IMR-90 (cell line): Measurements from ENCODE around the gene FAT2. TPM values are rescaled to one million over a fixed set of nuclear protein-coding genes. Genes with fewer than 3 reads are reported as not detected.

Experiments
- ATAC-seq: fragments of 200-7000 bp; cut with Tn5 transposase; 2 replicates; pipeline ENCODE4 v1.9.1; 2020; ENCODE audit warnings: low read depth, mild to moderate bottlenecking, moderate library complexity
- BruUV-seq: library from RNA; stranded (reverse); fragments of 400-500 nt; replicated peaks from 2 replicates; lab custom pipeline; 2021; lab: Mats Ljungman, UMichigan
- CTCF ChIA-PET: fragments of 300-600 bp; formaldehyde crosslinking; extraction: SDS; loops from one replicate; lab custom pipeline; 2021; ENCODE audit warnings: antibody characterized with exemption; lab: Yijun Ruan, JAX
- POLR2A ChIA-PET: fragments of 300-600 bp; sonication (Branson Sonifier 250); formaldehyde crosslinking; loops from one replicate; lab custom pipeline; 2022; ENCODE audit warnings: antibody characterized with exemption; ENCODE audit not compliant: unreplicated experiment; lab: Charles Lee
- DNase-seq: peaks from one replicate; pipeline ENCODE4 v3.0.0; 2013
- H2AFZ ChIP-seq: replicated peaks from 2 replicates; pipeline ENCODE3; 2013; ENCODE audit warnings: low read length, mild to moderate bottlenecking; ENCODE audit not compliant: poor library complexity
- H2AK5ac ChIP-seq: 2 replicates; pipeline ENCODE4 v1.6.1; 2013; ENCODE audit warnings: low read depth, low read length, inconsistent platforms
- H2AK9ac ChIP-seq: replicated peaks from 2 replicates; pipeline ENCODE3; 2013; ENCODE audit warnings: mild to moderate bottlenecking, low read depth, low read length, moderate library complexity; ENCODE audit not compliant: poor library complexity
- H2BK120ac ChIP-seq: 2 replicates; pipeline ENCODE4 v1.6.1; 2013; ENCODE audit warnings: low read depth, low read length, inconsistent platforms
- H2BK15ac ChIP-seq: 3 replicates; pipeline ENCODE4 v1.6.1; 2013; ENCODE audit warnings: low read depth, low read length, inconsistent platforms
- H2BK20ac ChIP-seq: 2 replicates; pipeline ENCODE4 v1.6.1; 2013; ENCODE audit warnings: low read depth, mild to moderate bottlenecking, inconsistent platforms, low read length, moderate library complexity
- H2BK5ac ChIP-seq: 2 replicates; pipeline ENCODE4 v1.6.1; 2013; ENCODE audit warnings: mild to moderate bottlenecking, low read depth, low read length, inconsistent platforms; ENCODE audit not compliant: poor library complexity, severe bottlenecking
- H3K14ac ChIP-seq: replicated peaks from 2 replicates; pipeline ENCODE4 v1.6.1; 2013; ENCODE audit warnings: low read depth, low read length, inconsistent platforms
- H3K18ac ChIP-seq: 2 replicates; pipeline ENCODE4 v1.6.1; 2013; ENCODE audit warnings: low read depth, low read length, control low read depth
- H3K23ac ChIP-seq: 2 replicates; pipeline ENCODE4 v1.6.1; 2013; ENCODE audit warnings: low read depth, low read length, inconsistent platforms
- H3K27ac ChIP-seq: 2 replicates; pipeline ENCODE4 v1.5.1; 2013; ENCODE audit warnings: mild to moderate bottlenecking, control low read depth, low read length; ENCODE audit not compliant: insufficient read depth
- H3K27me3 ChIP-seq: 2 replicates; pipeline ENCODE4 v1.6.1; 2013; ENCODE audit warnings: low read length; ENCODE audit not compliant: control insufficient read depth, insufficient read depth
- H3K36me3 ChIP-seq: 2 replicates; pipeline ENCODE4 v1.6.1; 2013; ENCODE audit warnings: low read length, mixed read lengths; ENCODE audit not compliant: control insufficient read depth, insufficient read depth
- H3K4ac ChIP-seq: 2 replicates; pipeline ENCODE4 v1.6.1; 2013; ENCODE audit warnings: low read depth, low read length, inconsistent platforms
- H3K4me1 ChIP-seq: 2 replicates; pipeline ENCODE4 v1.6.1; 2013; ENCODE audit warnings: low read length, mixed read lengths; ENCODE audit not compliant: control insufficient read depth, insufficient read depth
- H3K4me2 ChIP-seq: 2 replicates; pipeline ENCODE4 v1.6.1; 2013; ENCODE audit warnings: low read depth, mild to moderate bottlenecking, control low read depth, low read length, moderate library complexity
- H3K4me3 ChIP-seq: 2 replicates; pipeline ENCODE4 v1.5.1; 2013; ENCODE audit warnings: low read depth, mild to moderate bottlenecking, control low read depth, low read length, moderate library complexity; ENCODE audit not compliant: insufficient read depth
- H3K56ac ChIP-seq: 2 replicates; pipeline ENCODE4 v1.6.1; 2013; ENCODE audit warnings: low read length, inconsistent platforms; ENCODE audit not compliant: insufficient read depth; ENCODE audit errors: extremely low read depth
- H3K79me1 ChIP-seq, 2 experiments: 2 replicates each; pipeline ENCODE4 v1.6.1; 2013; ENCODE audit warnings: low read length in 2 of 2, inconsistent platforms in 1 of 2, low read depth in 1 of 2
- H3K9ac ChIP-seq: 2 replicates; pipeline ENCODE4 v1.6.1; 2013; ENCODE audit warnings: low read depth, low read length, control low read depth
- H3K9me1 ChIP-seq: 2 replicates; pipeline ENCODE4 v1.6.1; 2013; ENCODE audit warnings: low read length, inconsistent platforms; ENCODE audit not compliant: insufficient read depth
- H3K9me3 ChIP-seq: 2 replicates; pipeline ENCODE4 v1.6.1; 2013; ENCODE audit warnings: low read length; ENCODE audit not compliant: control insufficient read depth, insufficient read depth
- H4K20me1 ChIP-seq: 2 replicates; pipeline ENCODE4 v1.6.1; 2013; ENCODE audit warnings: low read length, inconsistent platforms; ENCODE audit not compliant: insufficient read depth
- H4K5ac ChIP-seq: 2 replicates; pipeline ENCODE4 v1.6.1; 2013; ENCODE audit warnings: mild to moderate bottlenecking, low read depth, low read length, control low read depth
- H4K8ac ChIP-seq, 2 experiments: 2 replicates each; pipeline ENCODE4 v1.6.1; 2013; ENCODE audit warnings: low read depth in 2 of 2, low read length in 2 of 2, control low read depth in 1 of 2, inconsistent platforms in 1 of 2
- H4K91ac ChIP-seq: 2 replicates; pipeline ENCODE4 v1.6.1; 2013; ENCODE audit warnings: low read depth, low read length, inconsistent platforms; ENCODE audit not compliant: insufficient read depth
- MAFK ChIP-seq: IDR thresholded peaks from 2 replicates; pipeline ENCODE4 v1.6.1; 2012; ENCODE audit warnings: low read depth, low read length, improper control_type of control experiment
- POLR2A ChIP-seq: IDR thresholded peaks from 2 replicates; pipeline ENCODE4 v1.6.1; 2012; ENCODE audit warnings: mild to moderate bottlenecking, low read depth, low read length
- RAD21 ChIP-seq: IDR thresholded peaks from 2 replicates; pipeline ENCODE4 v1.6.1; 2012; ENCODE audit warnings: low read length, improper control_type of control experiment
- RCOR1 ChIP-seq: IDR thresholded peaks from 2 replicates; pipeline ENCODE4 v1.6.1; 2012; ENCODE audit warnings: mild to moderate bottlenecking, low read length, improper control_type of control experiment; ENCODE audit not compliant: insufficient replicate concordance
- RFX5 ChIP-seq: IDR thresholded peaks from 2 replicates; pipeline ENCODE4 v1.8.0; 2012; ENCODE audit warnings: low read depth, mild to moderate bottlenecking, low read length, moderate library complexity
- SMC3 ChIP-seq: fragments of 150-350 bp; IDR thresholded peaks from 2 replicates; pipeline ENCODE4 v1.6.1; 2016; ENCODE audit warnings: low read depth, mild to moderate bottlenecking, antibody characterized with exemption, low read length, moderate library complexity
- WGBS, 2 experiments: methylation state at CpG; one replicate each; pipeline versions ENCODE4 v1.1.5 to v1.1.7; 2013; ENCODE audit warnings: missing lambda C conversion rate in 2 of 2; ENCODE audit not compliant: insufficient read length in 1 of 2; ENCODE audit errors: extremely low coverage in 2 of 2; 5-methylcytosine and 5-hydroxymethylcytosine counted together
- dilution Hi-C: fragments of 300-500 bp; cut with HindIII; formaldehyde crosslinking; loops from one replicate; pipeline ENCODE4 v1.14.3; 2018; ENCODE audit warnings: low sequenced_read_pairs; ENCODE audit not compliant: unreplicated experiment
- in situ Hi-C: fragments of 300-500 bp; cut with MboI; formaldehyde crosslinking; loops from 3 replicates; pipeline ENCODE4 v1.14.3; 2019; ENCODE audit warnings: low sequenced_read_pairs, inconsistent platforms, mixed read lengths
- intact Hi-C: fragments of 100-400 bp; cut with micrococcal nuclease; formaldehyde crosslinking; loops from 2 replicates; pipeline ENCODE4 v1.10.0; 2022
- polyA plus RNA-seq, 3 experiments: library from polyadenylated mRNA; depleted of rRNA; stranded (reverse); fragments of >200 nt; gene quantifications; 2 replicates each; pipeline ENCODE4 v1.2.3, GENCODE V29; 2012; ENCODE audit warnings: low replicate concordance in 1 of 3
- total RNA-seq: library from RNA; depleted of rRNA; stranded (reverse); fragments of >200 nt; gene quantifications from 2 replicates; pipeline ENCODE4 v1.2.3, GENCODE V29; 2012
- TF ChIP-seq, protein P1 (sequence below): fragments of 150-350 bp; IDR thresholded peaks from 2 replicates; pipeline ENCODE4 v1.6.1; 2017; ENCODE audit warnings: mild to moderate bottlenecking, antibody characterized with exemption, low read length, low read depth
- TF ChIP-seq, protein P2 (sequence below): conservative IDR thresholded peaks from 2 replicates; pipeline ENCODE4 v1.5.1; 2012; ENCODE audit warnings: mild to moderate bottlenecking, low read depth, low read length, improper control_type of control experiment
- TF ChIP-seq, protein P3 (sequence below): fragments of 150-350 bp; IDR thresholded peaks from 2 replicates; pipeline ENCODE4 v1.6.1; 2016; ENCODE audit warnings: low read depth, mild to moderate bottlenecking, low read length, moderate library complexity, borderline replicate concordance

The FAT2 gene
- total and polyA plus RNA-seq, 2 of the 4 experiments (the other 2 are of a cell fraction) = under 0.01 to 0.03 TPM

DNA sequence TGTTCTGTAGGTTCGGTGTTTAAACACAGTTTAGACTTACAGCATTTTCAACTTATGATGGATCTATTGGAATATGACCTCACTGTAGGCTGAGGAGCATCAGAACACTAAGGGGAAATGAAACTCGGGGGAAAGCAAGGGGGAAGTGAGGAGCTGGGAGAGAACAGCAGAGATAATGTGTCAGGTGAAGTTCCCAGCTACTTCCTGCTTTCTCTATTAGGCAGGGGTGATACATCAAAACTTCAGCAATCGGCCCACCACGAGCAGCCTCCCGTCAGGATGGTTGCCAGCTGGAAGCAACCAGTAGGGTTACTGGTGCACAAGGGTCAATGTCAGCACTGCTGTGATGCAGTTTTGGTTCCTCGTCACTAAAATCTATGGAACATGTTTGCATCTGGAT lies 34.3 kb downstream of the FAT2 start:
- CTCF ChIA-PET = no interaction called here

More for the DNA sequence above, 34.3 kb downstream of the FAT2 start:
- TF ChIP-seq, protein P1, sequence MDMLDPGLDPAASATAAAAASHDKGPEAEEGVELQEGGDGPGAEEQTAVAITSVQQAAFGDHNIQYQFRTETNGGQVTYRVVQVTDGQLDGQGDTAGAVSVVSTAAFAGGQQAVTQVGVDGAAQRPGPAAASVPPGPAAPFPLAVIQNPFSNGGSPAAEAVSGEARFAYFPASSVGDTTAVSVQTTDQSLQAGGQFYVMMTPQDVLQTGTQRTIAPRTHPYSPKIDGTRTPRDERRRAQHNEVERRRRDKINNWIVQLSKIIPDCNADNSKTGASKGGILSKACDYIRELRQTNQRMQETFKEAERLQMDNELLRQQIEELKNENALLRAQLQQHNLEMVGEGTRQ = no peak
- TF ChIP-seq RAD21 (no peak), POLR2A (no peak), MAFK (no peak), RCOR1 (no peak), RFX5 (no peak), SMC3 (no peak)
- TF ChIP-seq, protein P2, sequence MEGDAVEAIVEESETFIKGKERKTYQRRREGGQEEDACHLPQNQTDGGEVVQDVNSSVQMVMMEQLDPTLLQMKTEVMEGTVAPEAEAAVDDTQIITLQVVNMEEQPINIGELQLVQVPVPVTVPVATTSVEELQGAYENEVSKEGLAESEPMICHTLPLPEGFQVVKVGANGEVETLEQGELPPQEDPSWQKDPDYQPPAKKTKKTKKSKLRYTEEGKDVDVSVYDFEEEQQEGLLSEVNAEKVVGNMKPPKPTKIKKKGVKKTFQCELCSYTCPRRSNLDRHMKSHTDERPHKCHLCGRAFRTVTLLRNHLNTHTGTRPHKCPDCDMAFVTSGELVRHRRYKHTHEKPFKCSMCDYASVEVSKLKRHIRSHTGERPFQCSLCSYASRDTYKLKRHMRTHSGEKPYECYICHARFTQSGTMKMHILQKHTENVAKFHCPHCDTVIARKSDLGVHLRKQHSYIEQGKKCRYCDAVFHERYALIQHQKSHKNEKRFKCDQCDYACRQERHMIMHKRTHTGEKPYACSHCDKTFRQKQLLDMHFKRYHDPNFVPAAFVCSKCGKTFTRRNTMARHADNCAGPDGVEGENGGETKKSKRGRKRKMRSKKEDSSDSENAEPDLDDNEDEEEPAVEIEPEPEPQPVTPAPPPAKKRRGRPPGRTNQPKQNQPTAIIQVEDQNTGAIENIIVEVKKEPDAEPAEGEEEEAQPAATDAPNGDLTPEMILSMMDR = no peak
- TF ChIP-seq, protein P3, sequence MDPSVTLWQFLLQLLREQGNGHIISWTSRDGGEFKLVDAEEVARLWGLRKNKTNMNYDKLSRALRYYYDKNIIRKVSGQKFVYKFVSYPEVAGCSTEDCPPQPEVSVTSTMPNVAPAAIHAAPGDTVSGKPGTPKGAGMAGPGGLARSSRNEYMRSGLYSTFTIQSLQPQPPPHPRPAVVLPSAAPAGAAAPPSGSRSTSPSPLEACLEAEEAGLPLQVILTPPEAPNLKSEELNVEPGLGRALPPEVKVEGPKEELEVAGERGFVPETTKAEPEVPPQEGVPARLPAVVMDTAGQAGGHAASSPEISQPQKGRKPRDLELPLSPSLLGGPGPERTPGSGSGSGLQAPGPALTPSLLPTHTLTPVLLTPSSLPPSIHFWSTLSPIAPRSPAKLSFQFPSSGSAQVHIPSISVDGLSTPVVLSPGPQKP = no peak
- Histone ChIP-seq H3K4me2 (no peak overlapping the region), H4K20me1 (no peaks in the 10 kb centered on the region), H2BK5ac (no peak overlapping the region), H3K79me1 (no peaks in the 10 kb centered on the region), H3K56ac (no peak overlapping the region), H4K5ac (no peak overlapping the region), H2BK20ac (no peak overlapping the region), H3K9me1 (no peaks in the 10 kb centered on the region), H2BK120ac (no peak overlapping the region), H3K9me3 (no peaks in the 10 kb centered on the region; the same call in 1 of the 2 replicates), H4K8ac (no peak overlapping the region), H3K36me3 (no peaks in the 10 kb centered on the region), H2AK5ac (no peak overlapping the region), H3K4me1 (no peaks in the 10 kb centered on the region), H3K18ac (no peak overlapping the region), H3K9ac (no peak overlapping the region), H3K23ac (no peak overlapping the region), H2BK15ac (no peak overlapping the region), H3K14ac (no peak overlapping the region), H3K4me3 (no peak overlapping the region), H2AK9ac (no peak overlapping the region), H4K91ac (no peak overlapping the region), H3K4ac (no peak overlapping the region), H2AFZ (no peak overlapping the region), H3K27ac (no peak overlapping the region), H3K27me3 (peaks cover 6% of the 10 kb centered on the region)
- WGBS, 2 experiments = 6% methylated on average over 3 of the region's 6 CpGs; no CpG with 5 or more reads in 1 of the 2 experiments
- DNase-seq = no peak
- ATAC-seq = no peak
- in situ Hi-C loops = no loop called here
- intact Hi-C loops = no loop called here
- POLR2A ChIA-PET = no interaction called here
- dilution Hi-C loops = no loop called here
- BruUV-seq = no TSS peak
